OCI-LY7 (cell line): Measurements from ENCODE around the gene LRRC63. TPM values are rescaled to one million over a fixed set of nuclear protein-coding genes. Genes with fewer than 3 reads are reported as not detected.

ENCODE experiments used
- BruUV-seq: library from RNA; stranded (reverse); fragments of 400-500 nt; replicated peaks from 2 replicates; lab custom pipeline; 2021; lab: Mats Ljungman, UMichigan
- CTCF ChIA-PET: fragments of 300-600 bp; sonication (Branson Sonifier 250); formaldehyde crosslinking; loops from one replicate; lab custom pipeline; 2022; ENCODE audit warnings: antibody characterized with exemption; ENCODE audit not compliant: unreplicated experiment; lab: Charles Lee
- POLR2A ChIA-PET: fragments of 300-600 bp; sonication (Branson Sonifier 250); formaldehyde crosslinking; loops from one replicate; lab custom pipeline; 2022; ENCODE audit warnings: antibody characterized with exemption; lab: Charles Lee
- DNase-seq: peaks from one replicate; pipeline ENCODE4 v3.0.0-alpha.2; 2015; ENCODE audit warnings: low spot score
- H2AFZ ChIP-seq: fragments of 200-600 bp; sonication (generic), shearing (Covaris generic); 2 replicates; pipeline ENCODE4 v1.6.1; 2014; ENCODE audit warnings: mild to moderate bottlenecking, antibody characterized with exemption, low read length, moderate library complexity
- H3K27ac ChIP-seq: fragments of 200-600 bp; sonication (generic); 2 replicates; pipeline ENCODE4 v1.5.1; 2014; ENCODE audit warnings: mixed run types, low read depth, mild to moderate bottlenecking, moderate library complexity, low read length, inconsistent platforms; ENCODE audit not compliant: poor library complexity, severe bottlenecking
- H3K36me3 ChIP-seq: fragments of 200-600 bp; sonication (generic); 2 replicates; pipeline ENCODE4 v1.6.1; 2014; ENCODE audit warnings: mild to moderate bottlenecking, antibody characterized with exemption, low read length, moderate library complexity, mixed read lengths; ENCODE audit not compliant: insufficient read depth
- H3K4me1 ChIP-seq: fragments of 200-600 bp; sonication (generic); 2 replicates; pipeline ENCODE4 v1.5.1; 2014; ENCODE audit warnings: mild to moderate bottlenecking, low read length; ENCODE audit not compliant: insufficient read depth, poor library complexity, severe bottlenecking
- H3K4me2 ChIP-seq: fragments of 200-600 bp; sonication (generic); 2 replicates; pipeline ENCODE4 v1.6.1; 2014; ENCODE audit warnings: mild to moderate bottlenecking, low read length
- H3K4me3 ChIP-seq: fragments of 200-600 bp; sonication (generic); 2 replicates; pipeline ENCODE4 v1.5.1; 2014; ENCODE audit warnings: mild to moderate bottlenecking, low read depth, low read length; ENCODE audit not compliant: poor library complexity, severe bottlenecking
- H3K79me2 ChIP-seq: fragments of 200-600 bp; sonication (generic); 2 replicates; pipeline ENCODE4 v1.6.1; 2016; ENCODE audit warnings: low read depth, mild to moderate bottlenecking, low read length, moderate library complexity, mixed read lengths; ENCODE audit not compliant: insufficient read depth
- H3K9me2 ChIP-seq: fragments of 200-600 bp; sonication (generic); 2 replicates; pipeline ENCODE4 v1.6.1; 2016; ENCODE audit warnings: mild to moderate bottlenecking, low read length, mixed read lengths; ENCODE audit not compliant: insufficient read depth
- H3K9me3 ChIP-seq: fragments of 200-600 bp; sonication (generic); 2 replicates; pipeline ENCODE4 v1.6.1; 2014; ENCODE audit warnings: mild to moderate bottlenecking, mixed run types, low read length, mixed read lengths
- H4K20me1 ChIP-seq: fragments of 200-600 bp; sonication (generic); 2 replicates; pipeline ENCODE4 v1.6.1; 2014; ENCODE audit warnings: mild to moderate bottlenecking, antibody characterized with exemption, low read length, moderate library complexity, mixed read lengths; ENCODE audit not compliant: insufficient read depth
- CTCF ChIP-seq: fragments of 200-600 bp; sonication (generic); conservative IDR thresholded peaks from 2 replicates; pipeline ENCODE4 v1.5.1; 2014; ENCODE audit warnings: mild to moderate bottlenecking, antibody characterized with exemption, low read length, moderate library complexity, mixed read lengths
- EZH2phosphoT487 ChIP-seq: fragments of 200-600 bp; sonication (generic); IDR thresholded peaks from 2 replicates; pipeline ENCODE4 v1.6.1; 2018; ENCODE audit warnings: low read depth, borderline replicate concordance, mild to moderate bottlenecking, mixed run types, antibody characterized with exemption, low read length, moderate library complexity, mixed read lengths
- intact Hi-C: fragments of 100-400 bp; cut with micrococcal nuclease; formaldehyde crosslinking; loops from one replicate; pipeline ENCODE4 v1.10.0; 2022; ENCODE audit not compliant: unreplicated experiment
- total RNA-seq, 2 experiments: library from RNA; depleted of rRNA in 1 of 2; stranded (reverse); fragments of >200 nt in 1 of 2; shearing (Covaris generic) in 1 of 2; gene quantifications; 2 replicates each; pipeline ENCODE4 v1.2.3, GENCODE V29; 2014 to 2022

The LRRC63 gene
- total RNA-seq, 2 experiments from 2014 or later: not detected

DNA sequence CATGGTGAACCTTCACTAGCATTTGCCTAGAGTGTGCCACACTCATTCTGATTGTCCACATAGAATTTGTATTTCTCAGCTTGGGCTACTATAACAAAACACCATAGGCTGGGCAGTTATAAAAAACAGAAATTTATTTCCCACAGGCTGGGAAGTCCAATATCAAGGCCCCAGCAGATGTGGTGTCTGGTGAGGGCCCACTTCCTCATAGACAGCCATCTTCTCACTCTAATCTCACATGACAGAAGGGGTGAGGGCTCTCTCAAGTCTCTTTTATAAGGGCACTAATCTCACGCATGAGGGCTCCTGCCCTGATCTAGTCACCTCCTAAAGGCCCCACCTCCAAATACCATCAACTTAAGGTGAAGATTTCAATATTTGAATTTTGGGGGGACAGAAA lies 53.6 kb downstream of the LRRC63 start:
- no peak for TF ChIP-seq EZH2phosphoT487
- no peak for TF ChIP-seq CTCF
- CTCF ChIA-PET: interaction anchor here (0.6 kb wide), 1 partner anchor 994 kb away, joined by 8 read pairs; no protein-coding TSS in a partner anchor

DNA sequence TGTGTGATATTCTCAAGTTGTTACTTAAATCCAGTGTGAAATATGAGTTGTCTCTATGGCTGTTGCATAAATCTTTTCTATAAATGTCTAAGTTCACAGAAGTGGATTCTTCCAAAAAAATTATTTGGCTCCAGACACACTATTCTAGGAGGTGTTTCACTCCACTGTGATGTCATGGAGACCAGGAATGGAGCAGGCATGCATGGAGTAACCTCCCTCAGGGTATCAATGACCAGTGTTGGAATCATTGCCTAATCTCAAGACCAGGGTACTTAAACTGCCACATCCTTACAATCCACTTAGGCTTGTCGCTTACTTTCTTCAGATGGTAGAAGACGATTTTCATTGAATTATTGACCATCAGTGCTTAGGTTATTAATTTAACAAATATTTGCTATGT lies 55.4 kb downstream of the LRRC63 start:
- Histone ChIP-seq H3K79me2 (no peaks in the 10 kb centered on the region), H3K4me1 (no peaks in the 10 kb centered on the region), H4K20me1 (no peaks in the 10 kb centered on the region), H3K9me3 (no peaks in the 10 kb centered on the region), H3K4me2 (no peak overlapping the region), H3K4me3 (no peak overlapping the region), H3K27ac (no peak overlapping the region), H3K9me2 (no peaks in the 10 kb centered on the region), H3K36me3 (no peaks in the 10 kb centered on the region), H2AFZ (no peak overlapping the region)
- ChIA-PET CTCF (no interaction called here), POLR2A (no interaction called here)
- BruUV-seq: no TSS peak
- TF ChIP-seq EZH2phosphoT487 (no peak), CTCF (no peak)
- no peak for DNase-seq
- intact Hi-C loops: no loop called here

More for the DNA sequence above, 53.6 kb downstream of the LRRC63 start:
- H3K36me3 ChIP-seq: no peaks in the 10 kb centered on the region
- no peak overlapping the region for H2AFZ ChIP-seq
- no peak overlapping the region for H3K27ac ChIP-seq
- DNase-seq: no peak
- H3K4me1 ChIP-seq: no peaks in the 10 kb centered on the region
- no TSS peak for BruUV-seq
- H3K9me3 ChIP-seq: no peaks in the 10 kb centered on the region
- POLR2A ChIA-PET: no interaction called here
- no peaks in the 10 kb centered on the region for H3K9me2 ChIP-seq
- intact Hi-C loops: no loop called here
- no peak overlapping the region for H3K4me3 ChIP-seq
- H4K20me1 ChIP-seq: no peaks in the 10 kb centered on the region
- H3K79me2 ChIP-seq: no peaks in the 10 kb centered on the region
- H3K4me2 ChIP-seq: no peak overlapping the region

GRCh38 chr13:46270416-46270815 lies 58.7 kb downstream of the LRRC63 start:
- Histone ChIP-seq H3K79me2 (no peaks in the 10 kb centered on the region), H3K9me2 (no peaks in the 10 kb centered on the region), H3K4me2 (no peak overlapping the region), H3K36me3 (no peaks in the 10 kb centered on the region), H3K4me1 (no peaks in the 10 kb centered on the region), H3K4me3 (no peak overlapping the region), H3K27ac (no peak overlapping the region), H2AFZ (no peak overlapping the region), H3K9me3 (no peaks in the 10 kb centered on the region), H4K20me1 (no peaks in the 10 kb centered on the region)
- ChIA-PET POLR2A (interaction anchor here (1.0 kb wide), 1 partner anchor 10 kb away, joined by 3 read pairs; no protein-coding TSS in a partner anchor), CTCF (no interaction called here)
- TF ChIP-seq EZH2phosphoT487 (no peak), CTCF (no peak)
- intact Hi-C loops: no loop called here
- BruUV-seq: no TSS peak
- DNase-seq: no peak
